ENCODE results near the gene BRSK1.

The BRSK1 gene

GRCh38 chr19:55257461-55258420 lies 26.1 kb upstream of the BRSK1 start:
- Histone ChIP-seq H3K9me3 (ENCODE audit: low read depth, low read length) (no peaks in the 10 kb centered on the region), H3K27ac (no peak overlapping the region), H3K36me3 (ENCODE audit: insufficient read depth, low read length) (no peaks in the 10 kb centered on the region; the same call in 1 of the 2 replicates), H3K9ac (ENCODE audit: insufficient read length) (peak overlapping the region; percentile 93), H3K4me3 (peak overlapping the region; percentile 79)
- DNase-seq (ENCODE audit: low read depth, low spot score), result no peak
- TF ChIP-seq EZH2 (IDR thresholded peaks at IDR 0.05) (no peak), POLR2AphosphoS5 (IDR thresholded peaks at IDR 0.05; ENCODE audit: borderline replicate concordance, low read depth, low read length) (no peak), FOXP2 (optimal IDR thresholded peaks at IDR 0.05; ENCODE audit: control extremely low read depth, extremely low read length, insufficient read depth) (no peak)

- DNase-seq (ENCODE audit: low read depth, low spot score), result no peak
- Histone ChIP-seq H3K27ac (peak overlapping the region; percentile 71), H3K4me3 (peak overlapping the region; percentile 79), H3K9ac (ENCODE audit: insufficient read length) (peak overlapping the region; percentile 93), H3K9me3 (ENCODE audit: low read depth, low read length) (no peaks in the 10 kb centered on the region), H3K36me3 (ENCODE audit: insufficient read depth, low read length) (no peaks in the 10 kb centered on the region; the same call in 1 of the 2 replicates)
- TF ChIP-seq EZH2 (IDR thresholded peaks at IDR 0.05), result no peak
- TF ChIP-seq POLR2AphosphoS5 (IDR thresholded peaks at IDR 0.05; ENCODE audit: borderline replicate concordance, low read depth, low read length), result no peak
- no peak for TF ChIP-seq FOXP2 (optimal IDR thresholded peaks at IDR 0.05; ENCODE audit: control extremely low read depth, extremely low read length, insufficient read depth)
Observed at GRCh38 chr19:55258476-55258827, 25.3 kb upstream of the BRSK1 start.

GRCh38 chr19:55258828-55259539 lies 24.8 kb upstream of the BRSK1 start, which contains the start of gene PPP6R1:
TSS of gene PPP6R1 (minus strand) at chr19:55259017. CDS start at chr19:55247103, 11,914 bp downstream.
- H3K27ac ChIP-seq, result peak within 1 kb of the TSS; percentile 97
- no peaks in the 10 kb centered on the region for H3K9me3 ChIP-seq (ENCODE audit: low read depth, low read length)
- TF ChIP-seq POLR2AphosphoS5 (IDR thresholded peaks at IDR 0.05; ENCODE audit: borderline replicate concordance, low read depth, low read length) (peak; percentile 77), EZH2 (IDR thresholded peaks at IDR 0.05) (no peak), FOXP2 (optimal IDR thresholded peaks at IDR 0.05; ENCODE audit: control extremely low read depth, extremely low read length, insufficient read depth) (peak; percentile 66)

GRCh38 chr19:55259540-55260210 lies 24.1 kb upstream of the BRSK1 start:
- Histone ChIP-seq H3K9ac (ENCODE audit: insufficient read length) (peak overlapping the region; percentile 90), H3K9me3 (ENCODE audit: low read depth, low read length) (no peaks in the 10 kb centered on the region), H3K4me3 (peak overlapping the region; percentile 82), H3K36me3 (ENCODE audit: insufficient read depth, low read length) (no peaks in the 10 kb centered on the region), H3K27ac (peak overlapping the region; percentile 97)
- TF ChIP-seq POLR2AphosphoS5 (IDR thresholded peaks at IDR 0.05; ENCODE audit: borderline replicate concordance, low read depth, low read length) (no peak), FOXP2 (optimal IDR thresholded peaks at IDR 0.05; ENCODE audit: control extremely low read depth, extremely low read length, insufficient read depth) (no peak), EZH2 (IDR thresholded peaks at IDR 0.05) (no peak)
- DNase-seq (ENCODE audit: low read depth, low spot score), result no peak

More at GRCh38 chr19:55258828-55259539, 24.8 kb upstream of the BRSK1 start, which contains the start of gene PPP6R1:
- DNase-seq (ENCODE audit: low read depth, low spot score), result peak; percentile 99
- Histone ChIP-seq H3K9ac (ENCODE audit: insufficient read length) (peak within 1 kb of the TSS; percentile 93), H3K4me3 (peak within 1 kb of the TSS; percentile 82), H3K36me3 (ENCODE audit: insufficient read depth, low read length) (no peaks in the 10 kb centered on the region)

GRCh38 chr19:55261671-55262126 lies 22.1 kb upstream of the BRSK1 start:
- no peak overlapping the region for H3K4me3 ChIP-seq
- H3K9ac ChIP-seq (ENCODE audit: insufficient read length), result no peak overlapping the region
- TF ChIP-seq EZH2 (IDR thresholded peaks at IDR 0.05), result no peak
- no peak for TF ChIP-seq POLR2AphosphoS5 (IDR thresholded peaks at IDR 0.05; ENCODE audit: borderline replicate concordance, low read depth, low read length)
- TF ChIP-seq FOXP2 (optimal IDR thresholded peaks at IDR 0.05; ENCODE audit: control extremely low read depth, extremely low read length, insufficient read depth), result no peak
- DNase-seq (ENCODE audit: low read depth, low spot score), result no peak
- H3K9me3 ChIP-seq (ENCODE audit: low read depth, low read length), result no peaks in the 10 kb centered on the region
- H3K27ac ChIP-seq, result no peak overlapping the region
- H3K36me3 ChIP-seq (ENCODE audit: insufficient read depth, low read length), result no peaks in the 10 kb centered on the region

- TF ChIP-seq POLR2AphosphoS5 (IDR thresholded peaks at IDR 0.05; ENCODE audit: borderline replicate concordance, low read depth, low read length) (no peak), FOXP2 (optimal IDR thresholded peaks at IDR 0.05; ENCODE audit: control extremely low read depth, extremely low read length, insufficient read depth) (no peak), EZH2 (IDR thresholded peaks at IDR 0.05) (no peak)
- H3K36me3 ChIP-seq (ENCODE audit: insufficient read depth, low read length), result no peaks in the 10 kb centered on the region
- H3K27ac ChIP-seq, result no peak overlapping the region
- H3K9me3 ChIP-seq (ENCODE audit: low read depth, low read length), result no peaks in the 10 kb centered on the region
- H3K4me3 ChIP-seq, result no peak overlapping the region
- H3K9ac ChIP-seq (ENCODE audit: insufficient read length), result no peak overlapping the region
- no peak for DNase-seq (ENCODE audit: low read depth, low spot score)
Observed at GRCh38 chr19:55262359-55262758, 21.4 kb upstream of the BRSK1 start.

GRCh38 chr19:55264531-55264930 lies 19.3 kb upstream of the BRSK1 start:
- no peaks in the 10 kb centered on the region; the same call in 1 of the 2 replicates for H3K36me3 ChIP-seq (ENCODE audit: insufficient read depth, low read length)
- TF ChIP-seq FOXP2 (optimal IDR thresholded peaks at IDR 0.05; ENCODE audit: control extremely low read depth, extremely low read length, insufficient read depth), result no peak
- TF ChIP-seq POLR2AphosphoS5 (IDR thresholded peaks at IDR 0.05; ENCODE audit: borderline replicate concordance, low read depth, low read length), result no peak
- no peak for TF ChIP-seq EZH2 (IDR thresholded peaks at IDR 0.05)
- no peaks in the 10 kb centered on the region for H3K9me3 ChIP-seq (ENCODE audit: low read depth, low read length)

More at GRCh38 chr19:55264531-55264930, 19.3 kb upstream of the BRSK1 start:
- Histone ChIP-seq H3K9ac (ENCODE audit: insufficient read length) (no peak overlapping the region), H3K27ac (no peak overlapping the region), H3K4me3 (no peak overlapping the region)
- no peak for DNase-seq (ENCODE audit: low read depth, low spot score)

Measured in SK-N-MC (cell line).